Measurements from ENCODE around the gene HMBS. TPM values are rescaled to one million over a fixed set of nuclear protein-coding genes. Genes with fewer than 3 reads are reported as not detected.
"Not testable (repeated sequence)": the region's sequence is repeated elsewhere in the genome, so short reads cannot be mapped to it uniquely, and the experiment has no call there.

HMBS gene
- total RNA-seq, 1 donor from 2014 or later = 21.4 TPM

DNA sequence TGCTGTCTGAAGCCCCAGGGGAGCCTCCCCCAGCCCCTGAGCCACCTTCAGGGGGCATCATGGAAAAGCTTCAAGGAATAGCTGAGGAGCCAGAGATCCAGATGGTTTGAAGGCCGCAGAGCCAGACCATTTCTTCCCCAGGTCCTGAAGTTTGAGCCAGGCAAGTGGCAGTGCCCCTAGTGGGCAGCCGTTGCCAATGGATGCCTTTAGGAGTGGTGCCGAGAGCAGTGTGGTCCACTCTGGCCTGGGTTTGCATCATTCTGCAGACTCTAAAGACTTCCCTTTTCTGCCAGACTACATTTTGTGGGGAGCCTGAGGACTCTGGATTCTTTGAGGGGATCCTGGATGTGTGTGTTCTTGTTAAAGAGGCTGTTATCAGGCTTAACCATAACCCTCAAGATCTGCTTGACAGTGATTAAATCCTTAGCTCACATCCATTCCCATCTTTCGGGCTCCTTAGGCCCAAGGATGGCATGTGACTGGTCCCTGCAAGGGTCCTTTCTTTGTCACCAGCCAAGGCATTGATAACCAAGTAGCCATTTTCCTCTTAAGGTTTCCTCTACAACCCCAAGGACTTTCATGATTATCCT, 49.8 kb downstream of the HMBS start:
- H3K36me3 ChIP-seq (ENCODE audit: insufficient read depth, low read length) = peaks cover 20% of the 10 kb centered on the region
- TF ChIP-seq EZH2 (IDR thresholded peaks at IDR 0.05; ENCODE audit: insufficient read depth, low read length) (no peak), CTCF (IDR thresholded peaks at IDR 0.05; ENCODE audit: insufficient read depth, low read depth, low read length) (peak; percentile 46)
- DNase-seq (ENCODE audit: low read depth) (no peak), FAIRE-seq (no peak)
- H3K36me3 Mint-ChIP-seq (ENCODE audit: low read depth, unreplicated experiment) = peaks cover 35% of the 10 kb centered on the region
- H3K9me3 ChIP-seq (ENCODE audit: insufficient read depth, low read depth, low read length) = no peaks in the 10 kb centered on the region
- no peak overlapping the region for H3K9ac ChIP-seq (ENCODE audit: low read length)
- no peak overlapping the region for H3K4me3 ChIP-seq (ENCODE audit: insufficient read depth, low read depth, low read length)
- H3K27me3 ChIP-seq (ENCODE audit: insufficient read depth, low read length) = no peaks in the 10 kb centered on the region
- H3K4me1 Mint-ChIP-seq (ENCODE audit: low read depth, unreplicated experiment) = peaks cover 13% of the 10 kb centered on the region
- no peaks in the 10 kb centered on the region for H3K9me3 Mint-ChIP-seq (ENCODE audit: unreplicated experiment)
- no peak overlapping the region for H3K27ac ChIP-seq (ENCODE audit: low read depth, low read length)
- H3K79me2 ChIP-seq (ENCODE audit: insufficient read depth, low read length) = no peaks in the 10 kb centered on the region
- no peak overlapping the region for H3K4me3 Mint-ChIP-seq (ENCODE audit: unreplicated experiment)
- H3K27me3 Mint-ChIP-seq (ENCODE audit: low read depth, unreplicated experiment) = peaks cover 2% of the 10 kb centered on the region
- H3K27ac Mint-ChIP-seq (ENCODE audit: unreplicated experiment) = no peak overlapping the region
- no peak overlapping the region for H3K4me2 ChIP-seq (ENCODE audit: low read length)
- H3K4me1 ChIP-seq (ENCODE audit: insufficient read depth, low read length) = no peaks in the 10 kb centered on the region
- H2AFZ ChIP-seq (ENCODE audit: low read depth, low read length) = no peak overlapping the region
- H4K20me1 ChIP-seq (ENCODE audit: insufficient read depth, low read length) = peaks cover 5% of the 10 kb centered on the region

DNA sequence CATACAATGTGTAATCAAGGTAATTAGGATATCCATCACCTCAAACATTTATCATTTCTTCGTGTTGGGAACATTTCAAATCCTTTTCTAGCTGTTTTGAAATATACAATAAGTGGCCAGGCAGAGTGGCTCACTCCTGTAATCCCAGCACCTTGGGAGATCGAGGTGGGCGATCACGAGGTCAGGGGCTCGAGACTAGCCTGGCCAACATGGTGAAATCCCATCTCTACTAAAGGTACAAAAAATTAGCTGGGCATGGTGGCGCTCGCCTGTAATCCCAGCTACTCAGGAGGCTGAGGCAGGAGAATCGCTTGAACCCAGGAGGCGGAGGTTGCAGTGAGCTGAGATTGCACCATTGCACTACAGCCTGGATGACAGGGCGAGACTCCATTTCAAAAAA, 54.6 kb downstream of the HMBS start:
- H3K27ac ChIP-seq (ENCODE audit: low read depth, low read length); H3K9ac ChIP-seq (ENCODE audit: low read length); H3K36me3 ChIP-seq (ENCODE audit: insufficient read depth, low read length); H3K4me1 ChIP-seq (ENCODE audit: insufficient read depth, low read length); H3K4me1 Mint-ChIP-seq (ENCODE audit: low read depth, unreplicated experiment); H3K79me2 ChIP-seq (ENCODE audit: insufficient read depth, low read length); H3K27ac Mint-ChIP-seq (ENCODE audit: unreplicated experiment); H3K36me3 Mint-ChIP-seq (ENCODE audit: low read depth, unreplicated experiment); FAIRE-seq; H3K4me3 ChIP-seq (ENCODE audit: insufficient read depth, low read depth, low read length); H3K4me3 Mint-ChIP-seq (ENCODE audit: unreplicated experiment); H3K27me3 ChIP-seq (ENCODE audit: insufficient read depth, low read length); H3K4me2 ChIP-seq (ENCODE audit: low read length); H3K9me3 ChIP-seq (ENCODE audit: insufficient read depth, low read depth, low read length); H4K20me1 ChIP-seq (ENCODE audit: insufficient read depth, low read length); H3K27me3 Mint-ChIP-seq (ENCODE audit: low read depth, unreplicated experiment); H3K9me3 Mint-ChIP-seq (ENCODE audit: unreplicated experiment); DNase-seq (ENCODE audit: low read depth); H2AFZ ChIP-seq (ENCODE audit: low read depth, low read length): not testable (repeated sequence)

Other genes with a start within 250 kb of the HMBS start
- gene CXCR5, start 201.0 kb upstream of the HMBS start, total RNA-seq = 0.07 and 0.12 TPM in 2 replicates
- 128 and 138 TPM in 2 replicates for gene BCL9L, start 159.0 kb upstream of the HMBS start, total RNA-seq
- 0.43 TPM in 1 of 2 replicates, not detected in the other for gene UPK2, start 128.6 kb upstream of the HMBS start, total RNA-seq
- not detected in 2 replicates for gene FOXR1, start 113.1 kb upstream of the HMBS start, total RNA-seq
- 15.6 and 25.4 TPM in 2 replicates for gene CENATAC, start 86.7 kb upstream of the HMBS start, total RNA-seq
- gene RPS25, start 66.5 kb upstream of the HMBS start, total RNA-seq = 643 and 750 TPM in 2 replicates
- gene TRAPPC4, start 66.1 kb upstream of the HMBS start, total RNA-seq = 88.3 and 88.6 TPM in 2 replicates
- gene SLC37A4, start 54.0 kb upstream of the HMBS start, total RNA-seq = 8.7 and 11.7 TPM in 2 replicates
- gene HYOU1, start 27.7 kb upstream of the HMBS start, total RNA-seq = 282 and 293 TPM in 2 replicates
- 22.4 and 24.0 TPM in 2 replicates for gene VPS11, start 17.1 kb upstream of the HMBS start, total RNA-seq
- 44.1 and 47.1 TPM in 2 replicates for gene DPAGT1, start 17.0 kb downstream of the HMBS start, total RNA-seq
- gene C2CD2L, start 22.5 kb downstream of the HMBS start, total RNA-seq = 10.9 and 11.1 TPM in 2 replicates
- gene HINFP, start 36.7 kb downstream of the HMBS start, total RNA-seq = 22.7 and 27.8 TPM in 2 replicates
- gene ABCG4, start 64.2 kb downstream of the HMBS start, total RNA-seq = 0.55 and 1.5 TPM in 2 replicates
- 6.3 and 9.6 TPM in 2 replicates for gene NLRX1, start 83.8 kb downstream of the HMBS start, total RNA-seq
- not detected in 2 replicates for gene NHERF4, start 100.6 kb downstream of the HMBS start, total RNA-seq
- gene CBL, start 121.5 kb downstream of the HMBS start, total RNA-seq = 45.1 and 46.6 TPM in 2 replicates
- 188 and 213 TPM in 2 replicates for gene MCAM, start 232.2 kb downstream of the HMBS start, total RNA-seq
- 31.8 and 33.3 TPM in 2 replicates for gene RNF26, start 249.6 kb downstream of the HMBS start, total RNA-seq